IPS DF 6.9 (cell line): ENCODE measurements around the gene ZNHIT3.

Experiments
- DNase-seq: peaks from one replicate; pipeline ENCODE4 v3.0.0-alpha.2; 2013; ENCODE audit warnings: low read depth, low spot score
- H3K27ac ChIP-seq: one replicate; pipeline ENCODE4 v1.5.1; 2013; ENCODE audit warnings: low read length, control low read depth
- H3K27me3 ChIP-seq: 2 replicates; pipeline ENCODE4 v1.6.1; 2013; ENCODE audit warnings: mild to moderate bottlenecking, low read length; ENCODE audit not compliant: control insufficient read depth, insufficient read depth
- H3K36me3 ChIP-seq: 2 replicates; pipeline ENCODE4 v1.6.1; 2013; ENCODE audit warnings: low read length; ENCODE audit not compliant: control insufficient read depth, insufficient read depth
- H3K4me1 ChIP-seq: 2 replicates; pipeline ENCODE4 v1.6.1; 2013; ENCODE audit warnings: low read length; ENCODE audit not compliant: control insufficient read depth, insufficient read depth
- H3K4me3 ChIP-seq: 2 replicates; pipeline ENCODE4 v1.5.1; 2013; ENCODE audit warnings: mild to moderate bottlenecking, low read length
- H3K9me3 ChIP-seq: 2 replicates; pipeline ENCODE4 v1.6.1; 2013; ENCODE audit warnings: low read length, inconsistent platforms; ENCODE audit not compliant: control insufficient read depth, insufficient read depth
- WGBS: extraction: QIAGEN DNeasy Blood & Tissue Kit; methylation state at CpG from one replicate; pipeline ENCODE4 v1.1.7; 2013; ENCODE audit warnings: mixed read lengths, missing lambda C conversion rate; ENCODE audit not compliant: insufficient read length, insufficient coverage; 5-methylcytosine and 5-hydroxymethylcytosine counted together

ZNHIT3 gene

GRCh38 chr17:36463916-36464764 lies 22.3 kb upstream of the ZNHIT3 start:
- DNase-seq: peak; percentile 87
- Histone ChIP-seq H3K36me3 (no peaks in the 10 kb centered on the region), H3K27me3 (no peaks in the 10 kb centered on the region; the same call in 1 of the 2 replicates), H3K4me1 (no peaks in the 10 kb centered on the region), H3K4me3 (no peak overlapping the region), H3K9me3 (no peaks in the 10 kb centered on the region), H3K27ac (no peak overlapping the region)
- no CpG with 5 or more reads among the region's 54 CpGs for WGBS

- WGBS: no CpG with 5 or more reads among the region's 21 CpGs
- Histone ChIP-seq H3K36me3 (no peaks in the 10 kb centered on the region), H3K9me3 (no peaks in the 10 kb centered on the region), H3K4me1 (no peaks in the 10 kb centered on the region), H3K27ac (no peak overlapping the region), H3K4me3 (no peak overlapping the region), H3K27me3 (peaks cover 2% of the 10 kb centered on the region; the same call in 1 of the 2 replicates)
- DNase-seq: no peak
These were observed 21.8 kb upstream of the ZNHIT3 start for GRCh38 chr17:36464765-36465088.

DNA sequence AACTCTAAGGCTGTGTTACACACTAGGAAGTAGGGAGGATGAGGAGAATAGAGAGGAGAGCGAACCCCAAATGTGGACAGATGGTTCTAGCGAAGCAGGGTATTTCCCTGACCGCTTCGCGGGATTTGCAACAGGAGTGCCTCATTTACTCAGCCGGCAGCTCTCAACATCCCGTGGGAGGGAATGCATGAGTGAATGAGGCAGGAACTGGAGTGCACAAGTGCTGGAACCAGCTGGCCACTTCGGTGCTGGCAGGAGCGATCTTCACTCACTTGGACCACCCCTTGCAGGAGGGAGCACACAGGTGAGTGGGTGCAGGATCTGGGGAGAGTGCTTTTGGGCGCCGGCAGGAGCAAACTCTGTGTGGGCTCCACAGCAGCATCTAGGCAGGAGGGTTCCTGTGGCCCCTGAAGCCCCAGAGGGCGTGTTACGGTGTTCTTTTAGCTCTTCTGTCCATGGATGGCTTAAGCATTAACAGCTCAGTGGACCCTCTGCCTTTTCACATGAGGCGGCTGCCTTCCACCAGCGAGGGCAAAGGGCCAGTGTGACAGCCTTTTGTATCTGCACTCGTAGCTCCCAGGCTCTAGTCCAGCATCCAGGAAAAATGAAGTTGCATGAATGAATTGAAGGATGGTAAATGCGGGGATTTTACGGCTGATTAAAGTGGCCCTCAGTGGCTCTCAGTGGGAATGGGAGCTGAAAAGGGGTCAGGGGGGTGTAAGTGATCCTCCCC lies 17.4 kb upstream of the ZNHIT3 start:
- no peak for DNase-seq
- WGBS: no CpG with 5 or more reads among the region's 18 CpGs
- Histone ChIP-seq H3K36me3 (no peaks in the 10 kb centered on the region), H3K27me3 (peaks cover 2% of the 10 kb centered on the region; the same call in 1 of the 2 replicates), H3K27ac (no peak overlapping the region), H3K4me1 (no peaks in the 10 kb centered on the region; the same call in 1 of the 2 replicates), H3K9me3 (no peaks in the 10 kb centered on the region), H3K4me3 (no peak overlapping the region)

GRCh38 chr17:36469733-36470132 lies 16.7 kb upstream of the ZNHIT3 start:
- Histone ChIP-seq H3K36me3 (no peaks in the 10 kb centered on the region), H3K9me3 (no peaks in the 10 kb centered on the region), H3K4me1 (no peaks in the 10 kb centered on the region; the same call in 1 of the 2 replicates), H3K27ac (no peak overlapping the region), H3K4me3 (no peak overlapping the region), H3K27me3 (peaks cover 2% of the 10 kb centered on the region; the same call in 1 of the 2 replicates)
- no peak for DNase-seq
- WGBS: no CpG with 5 or more reads among the region's 7 CpGs

GRCh38 chr17:36470499-36470898 lies 16.0 kb upstream of the ZNHIT3 start:
- no peak for DNase-seq
- Histone ChIP-seq H3K4me1 (no peaks in the 10 kb centered on the region; the same call in 1 of the 2 replicates), H3K9me3 (no peaks in the 10 kb centered on the region), H3K27me3 (peaks cover 2% of the 10 kb centered on the region; the same call in 1 of the 2 replicates), H3K27ac (no peak overlapping the region), H3K36me3 (no peaks in the 10 kb centered on the region), H3K4me3 (no peak overlapping the region)

GRCh38 chr17:36474571-36474970 lies 11.9 kb upstream of the ZNHIT3 start:
- no CpG with 5 or more reads among the region's 7 CpGs for WGBS
- no peaks in the 10 kb centered on the region for H3K9me3 ChIP-seq
- no peaks in the 10 kb centered on the region for H3K36me3 ChIP-seq
- DNase-seq: no peak
- H3K4me1 ChIP-seq: no peaks in the 10 kb centered on the region; the same call in 1 of the 2 replicates
- no peak overlapping the region for H3K4me3 ChIP-seq
- H3K27ac ChIP-seq: no peak overlapping the region
- 0 out of 2 replicates have a peak, but pooled peaks cover under 1% of the 10 kb centered on the region for H3K27me3 ChIP-seq

DNA sequence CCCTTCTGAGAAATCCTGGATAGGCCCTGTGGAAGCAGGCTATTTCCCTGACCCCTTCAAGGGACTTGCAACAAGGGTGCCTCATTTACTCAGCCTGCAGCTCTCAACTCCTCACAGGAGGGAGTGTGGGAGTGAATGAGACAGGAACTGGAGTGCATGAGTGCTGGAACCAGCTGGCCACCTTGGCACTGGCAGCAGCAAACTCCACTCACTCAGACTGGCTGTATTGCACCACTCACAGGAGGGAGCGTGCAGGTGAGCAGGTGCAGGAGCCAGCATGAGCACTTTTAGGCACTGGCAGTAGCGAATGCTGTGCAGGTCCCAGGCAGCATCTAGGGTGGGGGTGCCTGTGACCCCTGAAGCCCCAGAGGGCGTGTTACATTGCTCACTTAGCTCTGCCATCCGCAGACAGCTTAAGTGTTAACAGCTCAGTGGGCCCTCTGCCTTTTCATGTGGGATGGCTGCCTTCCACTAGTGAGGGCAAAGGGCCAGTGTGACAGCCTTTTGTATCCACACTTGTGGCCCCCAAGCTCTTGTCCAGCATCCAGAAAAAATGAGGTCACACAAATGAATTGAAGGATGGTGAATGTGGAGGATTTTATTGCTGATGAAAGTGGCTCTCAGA lies 11.0 kb upstream of the ZNHIT3 start:
- WGBS: no CpG with 5 or more reads among the region's 4 CpGs
- no peaks in the 10 kb centered on the region for H3K27me3 ChIP-seq
- H3K27ac ChIP-seq: no peak overlapping the region
- H3K36me3 ChIP-seq: no peaks in the 10 kb centered on the region
- no peak for DNase-seq
- H3K4me1 ChIP-seq: no peaks in the 10 kb centered on the region; the same call in 1 of the 2 replicates
- H3K9me3 ChIP-seq: no peaks in the 10 kb centered on the region
- no peak overlapping the region for H3K4me3 ChIP-seq

- no peaks in the 10 kb centered on the region for H3K9me3 ChIP-seq
- no peak for DNase-seq
- H3K27ac ChIP-seq: no peak overlapping the region
- peaks cover 3% of the 10 kb centered on the region; the same call in 1 of the 2 replicates for H3K4me1 ChIP-seq
- no CpG with 5 or more reads among the region's 7 CpGs for WGBS
- H3K4me3 ChIP-seq: no peak overlapping the region
- peaks cover 6% of the 10 kb centered on the region for H3K27me3 ChIP-seq
- no peaks in the 10 kb centered on the region for H3K36me3 ChIP-seq
These were observed 4.7 kb upstream of the ZNHIT3 start for GRCh38 chr17:36481829-36482228.

GRCh38 chr17:36482611-36483504 lies 3.6 kb upstream of the ZNHIT3 start:
- WGBS: no CpG with 5 or more reads among the region's 79 CpGs
- H3K36me3 ChIP-seq: no peaks in the 10 kb centered on the region
- peak; percentile 80 for DNase-seq
- H3K4me1 ChIP-seq: peaks cover 3% of the 10 kb centered on the region; the same call in 1 of the 2 replicates
- no peaks in the 10 kb centered on the region for H3K9me3 ChIP-seq
- H3K27ac ChIP-seq: no peak overlapping the region
- H3K4me3 ChIP-seq: no peak overlapping the region; the same call in 1 of the 2 replicates
- peaks cover 6% of the 10 kb centered on the region for H3K27me3 ChIP-seq
